K562 (cell line): ENCODE measurements around the gene ARSD. TPM values are rescaled to one million over a fixed set of nuclear protein-coding genes. Genes with fewer than 3 reads are reported as not detected.

Experiments
- ATAC-seq: fragments of 200-7000 bp; cut with Tn5 transposase; 3 replicates; pipeline ENCODE4 v1.9.1; 2020; ENCODE audit warnings: moderate library complexity
- BruUV-seq: library from RNA; stranded (reverse); fragments of 400-500 nt; replicated peaks from 2 replicates; lab custom pipeline; 2021; lab: Mats Ljungman, UMichigan
- CTCF ChIA-PET: fragments of 300-600 bp; formaldehyde crosslinking; extraction: SDS; loops from one replicate; lab custom pipeline; 2021; ENCODE audit warnings: low intra/inter-chr PET ratio; lab: Yijun Ruan, JAX
- POLR2A ChIA-PET: fragments of 300-600, 350-650 bp; sonication (Branson Sonifier 250); formaldehyde crosslinking; extraction: SDS; loops from one replicate; lab custom pipeline; 2021; ENCODE audit warnings: antibody characterized with exemption, inconsistent platforms; lab: Yijun Ruan, JAX
- DNase-seq, 4 experiments: peaks; one replicate each; pipeline versions ENCODE4 v3.0.0 to v3.0.0-alpha.2; 2011 to 2018; ENCODE audit warnings: low spot score in 3 of 4, mixed read lengths in 3 of 4; ENCODE audit errors: extremely low read depth in 1 of 4
- FAIRE-seq: peaks from 2 replicates; lab custom pipeline; 2011; peaks lifted over from hg19 to GRCh38; lab: Jason Lieb, UNC
- H2AFZ ChIP-seq: 2 replicates; pipeline ENCODE4 v1.6.0; 2011; ENCODE audit warnings: low read depth, low read length, control low read depth, inconsistent platforms
- H3K27ac ChIP-seq: fragments of 200-600 bp; 3 replicates; pipeline ENCODE4 v1.8.0; 2011; ENCODE audit warnings: low read depth, mild to moderate bottlenecking, control low read depth, inconsistent platforms, low read length, moderate library complexity, mixed read lengths; ENCODE audit errors: extremely low read depth
- H3K27me3 ChIP-seq, 2 experiments: fragments of 300-600 bp in 1 of 2; 2 replicates in 1 of 2; 3 replicates in 1 of 2; pipeline versions ENCODE4 v1.6.0 to v1.8.0; 2011; ENCODE audit warnings: inconsistent platforms in 2 of 2, low read length in 2 of 2, mild to moderate bottlenecking in 1 of 2, mixed read lengths in 1 of 2, moderate library complexity in 1 of 2; ENCODE audit not compliant: control insufficient read depth in 2 of 2, insufficient read depth in 2 of 2
- H3K36me3 ChIP-seq: fragments of 300-600 bp; 3 replicates; pipeline ENCODE4 v1.8.0; 2011; ENCODE audit warnings: mild to moderate bottlenecking, low read length, inconsistent platforms; ENCODE audit not compliant: control insufficient read depth, insufficient read depth
- H3K4me1 ChIP-seq, 2 experiments: fragments of 200-600 bp in 1 of 2; replicated peaks in 1 of 2; 2 replicates in 1 of 2; 3 replicates in 1 of 2; pipeline versions ENCODE4 v1.5.1 to v1.8.0; 2011; ENCODE audit warnings: inconsistent platforms in 2 of 2, low read length in 2 of 2, mild to moderate bottlenecking in 1 of 2, mixed read lengths in 1 of 2, moderate library complexity in 1 of 2; ENCODE audit not compliant: control insufficient read depth in 2 of 2, insufficient read depth in 2 of 2
- H3K4me2 ChIP-seq: 2 replicates; pipeline ENCODE4 v1.6.1; 2011; ENCODE audit warnings: low read length, control low read depth, inconsistent platforms, mixed read lengths; ENCODE audit not compliant: insufficient read depth
- H3K4me3 ChIP-seq: fragments of 200-600 bp; sonication (generic), shearing (Covaris generic); 2 replicates; pipeline ENCODE4 v1.5.1; 2016; ENCODE audit warnings: control low read depth, inconsistent platforms
- H3K79me2 ChIP-seq: fragments of 200-600 bp; 3 replicates; pipeline ENCODE4 v1.8.0; 2011; ENCODE audit warnings: low read length, inconsistent platforms; ENCODE audit not compliant: control insufficient read depth, insufficient read depth
- H3K9ac ChIP-seq, 2 experiments: 2 replicates each; pipeline versions ENCODE4 v1.6.0 to v1.6.1; 2011; ENCODE audit warnings: low read depth in 2 of 2, low read length in 2 of 2, control low read depth in 1 of 2, inconsistent platforms in 1 of 2, mild to moderate bottlenecking in 1 of 2, mixed read lengths in 1 of 2; ENCODE audit not compliant: insufficient read depth in 1 of 2
- H3K9me1 ChIP-seq: one replicate; pipeline ENCODE4 v1.6.0; 2011; ENCODE audit warnings: inconsistent platforms, mild to moderate bottlenecking, low read length, moderate library complexity; ENCODE audit not compliant: control insufficient read depth, insufficient read depth
- H3K9me3 ChIP-seq: replicated peaks from 2 replicates; pipeline ENCODE4 v1.5.1; 2011; ENCODE audit warnings: low read depth, low read length, inconsistent platforms; ENCODE audit not compliant: control insufficient read depth, insufficient read depth
- H4K20me1 ChIP-seq: replicated peaks from 2 replicates; pipeline ENCODE4 v1.6.1; 2011; ENCODE audit warnings: low read length, inconsistent platforms, mixed read lengths; ENCODE audit not compliant: control insufficient read depth, insufficient read depth
- CBFA2T3 ChIP-seq: fragments of 450-650 bp; IDR thresholded peaks from 2 replicates; pipeline ENCODE4 v1.6.1; 2017
- RAD21 ChIP-seq, 2 experiments: fragments of 250-450 bp in 1 of 2; fragments of 450-650 bp in 1 of 2; sonication (Bioruptor Pico) in 1 of 2; formaldehyde crosslinking in 1 of 2; IDR thresholded peaks in 1 of 2; conservative IDR thresholded peaks in 1 of 2; 2 replicates each; pipeline versions ENCODE4 v1.4.0 to v1.8.0; 2020 to 2022; ENCODE audit warnings: mild to moderate bottlenecking in 2 of 2, moderate library complexity in 1 of 2
- ZNF436 ChIP-seq: fragments of 250-450, 450-650 bp; sonication (Bioruptor Pico); formaldehyde crosslinking; IDR thresholded peaks from 2 replicates; pipeline ENCODE4 v1.7.0; 2020; ENCODE audit warnings: mild to moderate bottlenecking
- WGBS: fragments of 100-300 bp; shearing (Covaris generic); methylation state at CpG from one replicate; pipeline ENCODE4 v1.1.6; 2016; ENCODE audit warnings: low coverage, mixed read lengths; ENCODE audit not compliant: insufficient coverage; ENCODE audit errors: missing lambda C conversion rate; 5-methylcytosine and 5-hydroxymethylcytosine counted together
- in situ Hi-C: fragments of 300-500 bp; cut with MboI; formaldehyde crosslinking; loops from 4 replicates; pipeline ENCODE4 v1.15.0; 2018; ENCODE audit warnings: inconsistent platforms, mixed read lengths
- intact Hi-C: fragments of 100-400 bp; cut with micrococcal nuclease; formaldehyde crosslinking; loops from 2 replicates; pipeline ENCODE4 v1.14.2; 2022
- polyA plus RNA-seq, 8 experiments: library from polyadenylated mRNA; depleted of rRNA in 4 of 8; stranded (reverse) in 5 of 8; unstranded in 3 of 8; fragments of >200 nt; fragmentation: Nextera tagmentation in 2 of 8; fragmentation: Illumina TruSeq in 1 of 8; extraction: Ambion mirVana in 2 of 8; extraction: Trizol in 1 of 8; gene quantifications; 2 replicates each; pipeline versions ENCODE4 v1.2.1 to v1.2.3, GENCODE V29; 2011 to 2014; ENCODE audit warnings: inconsistent platforms in 1 of 8, missing spikeins in 1 of 8
- total RNA-seq, 7 experiments: library from RNA; depleted of rRNA in 6 of 7; stranded (reverse); fragments of >200 nt in 6 of 7; fragmentation: Illumina TruSeq in 2 of 7; extraction: Trizol in 2 of 7; gene quantifications; 2 replicates each; pipeline versions ENCODE4 v1.2.1 to v1.2.3, GENCODE V29; 2011 to 2021; ENCODE audit warnings: low replicate concordance in 1 of 7
- TF ChIP-seq, protein P1 (sequence below): fragments of 200-800 bp; sonication (Bioruptor generic); IDR thresholded peaks from 2 replicates; pipeline ENCODE4 v1.6.1; 2017; ENCODE audit warnings: missing genetic modification characterization, missing compliant biosample characterization
- TF ChIP-seq, protein P2 (sequence below), 3 experiments: IDR thresholded peaks in 2 of 3; conservative IDR thresholded peaks in 1 of 3; 2 replicates each; pipeline ENCODE4 v1.5.1; 2011 to 2012; ENCODE audit warnings: low read length in 3 of 3, mild to moderate bottlenecking in 3 of 3, control low read depth in 2 of 3, improper control_type of control experiment in 1 of 3, inconsistent platforms in 1 of 3, low read depth in 1 of 3, mixed read lengths in 1 of 3, moderate library complexity in 1 of 3; ENCODE audit not compliant: insufficient read depth in 2 of 3

The ARSD gene
- total and polyA plus RNA-seq, 9 of the 15 experiments (the other 6 are each of a cell fraction or from before 2014, with no cell fraction given): 0.05 to 0.23 (median 0.09) TPM; not detected in 1

DNA sequence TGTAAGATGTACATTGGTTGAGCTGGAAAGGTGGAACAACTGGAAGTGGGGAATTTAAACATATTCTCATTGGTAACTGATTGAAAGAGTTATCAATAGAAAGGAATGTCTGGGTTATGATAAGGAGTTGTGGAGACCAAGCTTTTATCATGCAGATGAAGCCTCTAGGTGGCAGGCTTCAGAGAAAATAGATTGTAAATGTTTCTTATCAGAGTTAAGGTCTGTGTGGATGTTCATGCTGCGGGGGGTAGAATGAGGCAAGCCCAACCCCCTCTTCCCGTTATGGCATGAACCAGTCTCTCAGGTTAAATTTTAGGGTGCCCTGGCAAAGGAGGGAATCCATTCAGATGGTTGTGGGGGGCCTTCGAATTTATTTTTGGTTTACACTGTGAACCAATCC lies 16.0 kb downstream of the ARSD start:
- no peak overlapping the region for H3K4me2 ChIP-seq
- peak in 3 of 4 experiments; percentile 21 to 29 (median 28) for DNase-seq
- peak; percentile 58 for ATAC-seq
- no peaks in the 10 kb centered on the region for H3K9me1 ChIP-seq
- no peaks in the 10 kb centered on the region for H3K36me3 ChIP-seq
- CTCF ChIA-PET: no interaction called here
- H3K9me3 ChIP-seq: no peaks in the 10 kb centered on the region
- intact Hi-C loops: no loop called here
- no peak overlapping the region for H3K4me3 ChIP-seq
- no TSS peak for BruUV-seq
- 4% methylated on average over 3 of the region's 3 CpGs for WGBS
- FAIRE-seq: no peak
- H3K27ac ChIP-seq: no peak overlapping the region
- TF ChIP-seq RAD21 (CRISPR knock-in tag; conservative IDR thresholded peaks at IDR 0.05 in 1 of 2, IDR thresholded peaks at IDR 0.05 in 1 of 2) (peak in 1 of 2 experiments; percentile 31; a peak in 3 of 4 replicates), CBFA2T3 (peak; percentile 48), ZNF436 (CRISPR knock-in tag) (no peak)
- TF ChIP-seq, protein P1, sequence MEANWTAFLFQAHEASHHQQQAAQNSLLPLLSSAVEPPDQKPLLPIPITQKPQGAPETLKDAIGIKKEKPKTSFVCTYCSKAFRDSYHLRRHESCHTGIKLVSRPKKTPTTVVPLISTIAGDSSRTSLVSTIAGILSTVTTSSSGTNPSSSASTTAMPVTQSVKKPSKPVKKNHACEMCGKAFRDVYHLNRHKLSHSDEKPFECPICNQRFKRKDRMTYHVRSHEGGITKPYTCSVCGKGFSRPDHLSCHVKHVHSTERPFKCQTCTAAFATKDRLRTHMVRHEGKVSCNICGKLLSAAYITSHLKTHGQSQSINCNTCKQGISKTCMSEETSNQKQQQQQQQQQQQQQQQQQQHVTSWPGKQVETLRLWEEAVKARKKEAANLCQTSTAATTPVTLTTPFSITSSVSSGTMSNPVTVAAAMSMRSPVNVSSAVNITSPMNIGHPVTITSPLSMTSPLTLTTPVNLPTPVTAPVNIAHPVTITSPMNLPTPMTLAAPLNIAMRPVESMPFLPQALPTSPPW (CRISPR knock-in tag): peak; percentile 24; the same call in 1 of the 2 replicates
- TF ChIP-seq, protein P2, sequence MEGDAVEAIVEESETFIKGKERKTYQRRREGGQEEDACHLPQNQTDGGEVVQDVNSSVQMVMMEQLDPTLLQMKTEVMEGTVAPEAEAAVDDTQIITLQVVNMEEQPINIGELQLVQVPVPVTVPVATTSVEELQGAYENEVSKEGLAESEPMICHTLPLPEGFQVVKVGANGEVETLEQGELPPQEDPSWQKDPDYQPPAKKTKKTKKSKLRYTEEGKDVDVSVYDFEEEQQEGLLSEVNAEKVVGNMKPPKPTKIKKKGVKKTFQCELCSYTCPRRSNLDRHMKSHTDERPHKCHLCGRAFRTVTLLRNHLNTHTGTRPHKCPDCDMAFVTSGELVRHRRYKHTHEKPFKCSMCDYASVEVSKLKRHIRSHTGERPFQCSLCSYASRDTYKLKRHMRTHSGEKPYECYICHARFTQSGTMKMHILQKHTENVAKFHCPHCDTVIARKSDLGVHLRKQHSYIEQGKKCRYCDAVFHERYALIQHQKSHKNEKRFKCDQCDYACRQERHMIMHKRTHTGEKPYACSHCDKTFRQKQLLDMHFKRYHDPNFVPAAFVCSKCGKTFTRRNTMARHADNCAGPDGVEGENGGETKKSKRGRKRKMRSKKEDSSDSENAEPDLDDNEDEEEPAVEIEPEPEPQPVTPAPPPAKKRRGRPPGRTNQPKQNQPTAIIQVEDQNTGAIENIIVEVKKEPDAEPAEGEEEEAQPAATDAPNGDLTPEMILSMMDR (IDR thresholded peaks at IDR 0.05 in 2 of 3, conservative IDR thresholded peaks at IDR 0.05 in 1 of 3; ENCODE audit: insufficient read depth in 2 of 3, low read depth in 1 of 3, low read length in 3 of 3): peak in 2 of 3 experiments; percentile 20 to 25; a peak in 2 of 6 replicates
- TF ChIP-seq, all 486 proteins: peak for 4
- Histone ChIP-seq H3K9ac (no peak overlapping the region), H3K79me2 (no peaks in the 10 kb centered on the region), H3K27me3 (no peaks in the 10 kb centered on the region), H3K4me1 (peaks cover 0 to 6% of the 10 kb centered on the region in 2 experiments; a peak in 2 of 5 replicates), H2AFZ (no peak overlapping the region), H4K20me1 (no peaks in the 10 kb centered on the region)
- POLR2A ChIA-PET: no interaction called here
- in situ Hi-C loops: no loop called here
